Measurements from ENCODE around the gene CYTH1. TPM values are rescaled to one million over a fixed set of nuclear protein-coding genes. Genes with fewer than 3 reads are reported as not detected.
A peak's percentile ranks its signal among the peaks of the same experiment; 100 is the strongest.
"Not testable (repeated sequence)": the region's sequence is repeated elsewhere in the genome, so short reads cannot be mapped to it uniquely, and the experiment has no call there.

Gene CYTH1
- total RNA-seq, 1 donor = 21.4 TPM

DNA sequence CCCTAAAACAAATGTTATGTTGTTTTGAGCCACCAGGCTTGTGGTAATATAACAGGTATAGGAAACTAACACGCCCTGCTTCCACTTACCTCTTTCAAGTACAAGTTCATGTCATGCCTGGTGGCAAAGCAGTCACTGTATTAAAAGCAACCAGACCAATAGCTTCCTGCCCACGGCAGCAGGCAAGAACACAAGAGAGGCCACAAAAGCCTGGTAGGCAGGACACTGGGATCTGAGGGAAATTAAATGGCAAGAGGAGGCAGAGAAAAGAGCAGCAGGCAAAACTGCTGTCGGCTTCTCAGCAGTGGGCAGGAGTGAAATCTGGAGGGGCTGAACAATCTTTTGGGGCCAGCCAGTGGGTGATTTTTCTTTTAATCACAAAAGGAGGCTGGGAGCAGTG lies 2.2 kb downstream of the CYTH1 start:
- H3K4me3 ChIP-seq (ENCODE audit: insufficient read depth, low read length) = no peak overlapping the region
- H3K4me2 ChIP-seq (ENCODE audit: insufficient read depth, low read length) = no peak overlapping the region
- no peaks in the 10 kb centered on the region for H3K9me3 ChIP-seq (ENCODE audit: low read depth, low read length)
- no peak overlapping the region for H2AFZ ChIP-seq (ENCODE audit: low read length)
- TF ChIP-seq, protein P1, sequence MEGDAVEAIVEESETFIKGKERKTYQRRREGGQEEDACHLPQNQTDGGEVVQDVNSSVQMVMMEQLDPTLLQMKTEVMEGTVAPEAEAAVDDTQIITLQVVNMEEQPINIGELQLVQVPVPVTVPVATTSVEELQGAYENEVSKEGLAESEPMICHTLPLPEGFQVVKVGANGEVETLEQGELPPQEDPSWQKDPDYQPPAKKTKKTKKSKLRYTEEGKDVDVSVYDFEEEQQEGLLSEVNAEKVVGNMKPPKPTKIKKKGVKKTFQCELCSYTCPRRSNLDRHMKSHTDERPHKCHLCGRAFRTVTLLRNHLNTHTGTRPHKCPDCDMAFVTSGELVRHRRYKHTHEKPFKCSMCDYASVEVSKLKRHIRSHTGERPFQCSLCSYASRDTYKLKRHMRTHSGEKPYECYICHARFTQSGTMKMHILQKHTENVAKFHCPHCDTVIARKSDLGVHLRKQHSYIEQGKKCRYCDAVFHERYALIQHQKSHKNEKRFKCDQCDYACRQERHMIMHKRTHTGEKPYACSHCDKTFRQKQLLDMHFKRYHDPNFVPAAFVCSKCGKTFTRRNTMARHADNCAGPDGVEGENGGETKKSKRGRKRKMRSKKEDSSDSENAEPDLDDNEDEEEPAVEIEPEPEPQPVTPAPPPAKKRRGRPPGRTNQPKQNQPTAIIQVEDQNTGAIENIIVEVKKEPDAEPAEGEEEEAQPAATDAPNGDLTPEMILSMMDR (IDR thresholded peaks at IDR 0.05; ENCODE audit: extremely low read depth, low read depth, low read length) = no peak
- H3K27me3 ChIP-seq (ENCODE audit: insufficient read depth, low read length) = no peaks in the 10 kb centered on the region
- H3K36me3 ChIP-seq (ENCODE audit: insufficient read depth, low read length) = no peaks in the 10 kb centered on the region
- no peaks in the 10 kb centered on the region for H4K20me1 ChIP-seq (ENCODE audit: insufficient read depth, low read length)
- peaks cover 3% of the 10 kb centered on the region for H3K4me1 ChIP-seq (ENCODE audit: insufficient read depth, low read length)
- peaks cover 38% of the 10 kb centered on the region for H3K79me2 ChIP-seq (ENCODE audit: insufficient read depth, low read length)
- DNase-seq (ENCODE audit: insufficient read length, low spot score, missing footprints) = no peak
- H3K27ac ChIP-seq (ENCODE audit: low read depth, low read length) = no peak overlapping the region

DNA sequence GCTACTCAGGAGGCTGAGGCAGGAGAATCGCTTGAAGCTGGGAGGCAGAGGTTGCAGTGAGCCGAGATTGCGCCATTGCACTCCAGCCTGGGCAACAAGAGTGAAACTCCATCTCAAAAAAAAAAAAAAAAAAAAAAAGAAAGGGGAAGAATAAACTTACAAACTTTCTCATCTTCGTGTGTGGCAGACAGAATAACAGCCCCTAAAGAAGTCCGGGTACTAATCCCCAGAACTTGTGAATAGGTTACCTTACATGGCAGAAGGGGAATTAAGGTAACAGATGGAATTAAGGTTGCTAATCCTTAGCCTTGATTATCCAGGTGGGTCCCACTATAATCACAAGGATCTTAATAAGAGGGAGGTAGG lies 2.8 kb downstream of the CYTH1 start:
- H3K27ac ChIP-seq (ENCODE audit: low read depth, low read length); H4K20me1 ChIP-seq (ENCODE audit: insufficient read depth, low read length): not testable (repeated sequence)
- peaks cover 44% of the 10 kb centered on the region for H3K79me2 ChIP-seq (ENCODE audit: insufficient read depth, low read length)

DNA sequence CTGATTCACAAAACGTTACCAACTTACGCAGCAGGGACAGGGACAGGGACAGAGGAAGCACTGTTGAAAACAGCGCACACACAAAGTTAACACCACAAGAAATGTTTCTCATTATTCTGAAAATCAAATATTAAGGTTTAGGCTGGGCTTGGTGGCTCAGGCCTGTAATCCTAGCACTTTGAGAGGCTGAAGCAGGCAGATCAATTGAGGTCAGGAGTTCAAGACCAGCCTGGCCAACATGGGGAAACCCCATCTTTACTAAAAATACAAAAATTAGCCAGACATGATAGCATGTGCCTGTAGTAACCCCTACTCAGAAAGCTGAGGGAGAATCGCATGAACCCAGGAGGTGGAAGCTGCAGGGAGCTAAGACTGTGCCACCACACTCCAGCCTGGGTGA lies 4.2 kb downstream of the CYTH1 start:
- H3K36me3 ChIP-seq (ENCODE audit: insufficient read depth, low read length) = no peaks in the 10 kb centered on the region
- DNase-seq (ENCODE audit: insufficient read length, low spot score, missing footprints) = no peak
- H3K27ac ChIP-seq (ENCODE audit: low read depth, low read length) = no peak overlapping the region
- no peaks in the 10 kb centered on the region for H4K20me1 ChIP-seq (ENCODE audit: insufficient read depth, low read length)
- no peak overlapping the region for H2AFZ ChIP-seq (ENCODE audit: low read length)
- no peak overlapping the region for H3K4me3 ChIP-seq (ENCODE audit: insufficient read depth, low read length)
- no peak overlapping the region for H3K4me2 ChIP-seq (ENCODE audit: insufficient read depth, low read length)
- peaks cover 50% of the 10 kb centered on the region for H3K79me2 ChIP-seq (ENCODE audit: insufficient read depth, low read length)
- H3K4me1 ChIP-seq (ENCODE audit: insufficient read depth, low read length) = peaks cover 9% of the 10 kb centered on the region
- no peaks in the 10 kb centered on the region for H3K9me3 ChIP-seq (ENCODE audit: low read depth, low read length)
- H3K27me3 ChIP-seq (ENCODE audit: insufficient read depth, low read length) = no peaks in the 10 kb centered on the region
- TF ChIP-seq, protein P1 (IDR thresholded peaks at IDR 0.05; ENCODE audit: extremely low read depth, low read depth, low read length) = no peak

More for the DNA sequence above, 2.8 kb downstream of the CYTH1 start:
- H3K9me3 ChIP-seq (ENCODE audit: low read depth, low read length); H2AFZ ChIP-seq (ENCODE audit: low read length); DNase-seq (ENCODE audit: insufficient read length, low spot score, missing footprints); H3K4me3 ChIP-seq (ENCODE audit: insufficient read depth, low read length); H3K27me3 ChIP-seq (ENCODE audit: insufficient read depth, low read length); H3K4me1 ChIP-seq (ENCODE audit: insufficient read depth, low read length); H3K4me2 ChIP-seq (ENCODE audit: insufficient read depth, low read length); H3K36me3 ChIP-seq (ENCODE audit: insufficient read depth, low read length): not testable (repeated sequence)

DNA sequence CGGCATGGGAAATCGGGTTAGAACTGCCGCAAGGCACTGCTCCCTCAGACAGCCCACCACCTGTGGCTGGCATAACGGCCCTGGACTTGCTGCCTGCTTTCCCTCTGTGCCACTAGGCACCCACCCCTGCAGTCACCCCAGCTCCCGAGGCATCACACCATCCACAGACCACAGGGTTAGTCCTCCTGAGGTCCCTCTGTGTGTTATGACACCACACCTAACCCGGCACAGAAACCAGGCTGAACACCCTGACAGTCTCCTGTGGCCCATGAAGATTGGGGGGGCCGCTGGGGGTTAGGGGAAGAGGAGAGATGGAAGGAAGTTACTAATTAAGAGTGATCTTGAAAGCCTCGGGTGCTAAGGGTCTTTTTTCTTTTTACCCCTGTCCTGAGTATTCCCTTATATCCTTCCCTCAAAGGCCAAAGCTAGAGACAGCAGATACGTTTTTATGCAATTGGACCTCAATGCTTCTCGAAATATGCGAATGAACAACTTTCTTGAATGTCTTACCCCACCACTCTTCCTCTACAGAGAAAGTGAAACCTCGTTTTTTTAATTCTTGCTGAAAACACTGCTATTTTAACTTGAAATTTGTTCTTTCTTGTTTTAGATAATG lies 7.0 kb downstream of the CYTH1 start:
- H3K27me3 ChIP-seq (ENCODE audit: insufficient read depth, low read length) = no peaks in the 10 kb centered on the region
- H4K20me1 ChIP-seq (ENCODE audit: insufficient read depth, low read length) = no peaks in the 10 kb centered on the region
- peak overlapping the region; percentile 71 for H3K4me2 ChIP-seq (ENCODE audit: insufficient read depth, low read length)
- H3K9me3 ChIP-seq (ENCODE audit: low read depth, low read length) = no peaks in the 10 kb centered on the region
- H3K36me3 ChIP-seq (ENCODE audit: insufficient read depth, low read length) = no peaks in the 10 kb centered on the region
- H3K4me3 ChIP-seq (ENCODE audit: insufficient read depth, low read length) = peak overlapping the region; percentile 59
- H3K4me1 ChIP-seq (ENCODE audit: insufficient read depth, low read length) = peaks cover 6% of the 10 kb centered on the region
- no peak overlapping the region for H3K27ac ChIP-seq (ENCODE audit: low read depth, low read length)
- peaks cover 49% of the 10 kb centered on the region for H3K79me2 ChIP-seq (ENCODE audit: insufficient read depth, low read length)
- DNase-seq (ENCODE audit: insufficient read length, low spot score, missing footprints) = no peak
- TF ChIP-seq, protein P1 (IDR thresholded peaks at IDR 0.05; ENCODE audit: extremely low read depth, low read depth, low read length) = no peak
- H2AFZ ChIP-seq (ENCODE audit: low read length) = peak overlapping the region; percentile 61
